CD4-positive, alpha-beta T cell treated with Interleukin-2 at 100 ng/mL for 4 hours (primary cell): Measurements from ENCODE around the gene TULP4.
A peak's percentile ranks its signal among the peaks of the same experiment; 100 is the strongest.

ENCODE experiments used
- DNase-seq: peaks from one replicate; pipeline ENCODE4 v3.0.0-alpha.2; 2020; ENCODE audit warnings: low spot score

TULP4 gene

GRCh38 chr6:158358450-158359077 lies 46.3 kb downstream of the TULP4 start:
- DNase-seq = no peak

DNA sequence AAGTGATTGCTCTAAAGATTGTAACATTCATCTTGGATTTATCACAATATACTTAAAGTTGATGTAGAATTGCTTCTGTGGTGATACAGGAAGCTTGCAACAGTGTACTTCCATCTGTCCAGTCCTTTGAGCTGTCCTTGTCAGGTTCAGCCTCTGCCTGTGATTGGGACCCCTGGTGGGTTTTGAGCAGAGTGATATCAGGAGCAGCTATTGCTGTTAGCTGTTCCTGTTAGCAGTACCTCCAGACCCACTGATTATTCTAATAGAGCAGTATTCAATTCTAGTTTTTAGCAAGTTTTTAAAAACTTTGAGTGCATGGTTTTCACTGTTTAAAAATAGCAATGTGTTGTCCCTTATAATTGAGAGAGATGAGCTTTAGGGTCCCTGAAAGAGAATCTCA lies 48.8 kb downstream of the TULP4 start:
- DNase-seq = no peak

DNA sequence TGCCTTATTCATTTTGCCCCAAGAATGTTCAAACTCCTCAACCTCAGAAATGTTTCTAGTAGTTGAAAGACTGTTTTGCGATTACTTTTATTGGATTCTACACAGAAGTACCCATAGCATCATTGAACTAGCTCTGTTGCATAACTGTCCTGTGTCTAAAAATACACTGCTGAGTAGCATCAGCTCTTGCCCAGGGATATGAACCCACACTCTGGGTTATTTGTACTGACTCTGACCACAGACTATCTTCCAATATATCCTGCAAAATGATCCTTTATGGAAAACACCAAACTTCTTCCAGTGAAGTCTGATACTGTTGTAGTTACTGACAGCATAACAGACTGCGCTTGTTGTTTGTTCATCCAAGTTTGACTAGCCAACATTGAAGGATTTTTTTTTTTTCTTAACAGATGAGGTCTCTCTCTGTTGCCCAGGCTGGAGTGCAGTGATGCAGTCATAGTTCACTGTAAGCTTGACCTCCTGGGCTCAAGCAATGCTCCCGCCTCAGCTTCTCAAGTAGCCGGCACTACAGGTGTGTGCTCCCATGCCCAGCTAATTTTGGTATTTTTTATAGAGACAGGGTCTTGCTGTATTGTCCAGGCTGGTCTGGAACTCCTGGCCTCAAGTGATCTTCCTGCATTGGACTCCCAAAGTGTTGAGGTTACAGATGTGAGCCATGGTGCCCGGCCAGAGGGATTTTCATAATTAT lies 49.9 kb downstream of the TULP4 start:
- DNase-seq = no peak

DNA sequence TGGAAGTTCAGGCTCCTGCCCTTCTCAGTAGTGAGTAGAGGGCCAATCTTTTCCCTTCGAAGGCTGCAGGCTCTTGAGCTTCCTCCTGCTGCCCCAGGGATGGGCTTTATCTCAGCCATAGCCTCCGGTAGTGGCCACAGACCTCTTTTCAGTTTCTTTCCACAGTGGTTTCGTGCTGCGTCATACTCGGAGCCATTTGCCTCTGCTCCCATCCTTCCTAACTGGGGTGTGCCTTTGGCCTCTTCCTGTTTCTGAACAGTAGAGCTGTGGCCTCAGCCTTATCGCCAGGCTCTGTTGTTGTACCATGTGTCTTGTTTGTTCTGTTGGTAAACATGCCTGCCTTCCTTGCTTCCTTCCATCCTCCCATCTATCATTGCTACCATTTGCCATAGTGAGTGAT lies 54.1 kb downstream of the TULP4 start:
- DNase-seq = no peak

GRCh38 chr6:158367816-158368215 lies 55.6 kb downstream of the TULP4 start:
- no peak for DNase-seq

DNA sequence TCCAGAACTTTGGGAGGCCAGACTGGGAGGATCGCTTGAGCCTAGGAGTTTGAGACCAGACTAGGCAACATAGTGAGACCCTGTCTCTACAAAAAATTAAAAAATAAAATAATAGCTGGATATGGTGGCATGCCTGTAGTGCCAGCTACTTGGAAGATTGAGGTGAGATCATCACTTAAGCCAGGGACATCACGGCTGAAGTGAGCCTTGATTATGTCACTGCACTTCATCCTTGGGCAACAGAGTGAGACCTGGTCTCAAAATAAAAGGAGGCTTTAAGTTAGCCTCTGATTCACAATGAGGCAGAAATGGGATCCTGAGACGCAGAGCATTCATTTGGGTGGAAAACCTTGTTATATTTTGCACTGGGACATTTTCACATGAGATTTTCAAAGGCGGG lies 57.0 kb downstream of the TULP4 start:
- no peak for DNase-seq

- DNase-seq = no peak
These were observed 58.5 kb downstream of the TULP4 start for GRCh38 chr6:158370805-158371204.

- no peak for DNase-seq
These were observed 59.0 kb downstream of the TULP4 start for GRCh38 chr6:158371261-158371660.

- DNase-seq = no peak
These were observed 60.3 kb downstream of the TULP4 start for GRCh38 chr6:158372574-158372973.

DNA sequence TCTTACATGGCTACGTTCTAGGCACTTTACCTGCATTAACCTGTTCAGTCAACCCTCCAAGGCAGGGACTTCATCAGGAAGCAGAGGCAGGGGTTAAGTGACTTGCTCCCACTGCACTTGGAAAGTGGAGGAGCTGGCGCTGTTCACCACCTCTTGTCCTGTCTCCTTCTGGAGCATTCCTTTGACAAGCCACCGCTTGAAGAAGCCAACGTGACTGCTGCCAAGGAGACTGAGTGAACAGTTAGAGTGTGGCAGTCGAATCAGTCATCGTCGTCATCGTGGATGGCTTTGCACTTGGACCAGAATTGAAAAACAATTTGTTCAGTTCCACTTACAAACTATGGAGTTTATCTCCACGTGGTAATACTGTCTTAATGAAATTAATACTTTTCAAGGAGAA lies 60.9 kb downstream of the TULP4 start:
- DNase-seq = no peak

GRCh38 chr6:158374020-158374419 lies 61.8 kb downstream of the TULP4 start:
- DNase-seq = no peak

- DNase-seq = no peak
These were observed 64.4 kb downstream of the TULP4 start for GRCh38 chr6:158376631-158377081.

- DNase-seq = no peak
These were observed 65.6 kb downstream of the TULP4 start for GRCh38 chr6:158377860-158378259.

DNA sequence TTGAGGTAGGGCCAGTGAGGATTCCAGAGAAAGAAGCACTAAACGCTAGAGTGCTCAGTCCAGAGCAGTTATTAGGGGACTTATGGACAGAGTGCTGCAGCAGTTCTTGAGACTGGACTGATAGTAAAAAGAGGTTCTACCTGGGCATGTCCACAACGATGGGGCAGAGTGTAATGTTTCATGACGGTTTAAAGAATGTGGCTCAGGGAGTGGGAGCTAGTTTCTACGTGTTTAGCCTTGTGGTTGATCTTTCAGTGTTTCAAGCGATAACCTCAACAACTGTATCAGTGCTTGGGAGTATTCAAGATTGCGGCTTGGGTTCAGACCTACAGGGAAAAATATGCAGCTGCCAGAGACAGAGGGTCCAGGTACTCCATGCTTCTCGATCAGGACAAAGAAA lies 67.1 kb downstream of the TULP4 start:
- DNase-seq = no peak

GRCh38 chr6:158381214-158381613 lies 68.9 kb downstream of the TULP4 start:
- DNase-seq = no peak

DNA sequence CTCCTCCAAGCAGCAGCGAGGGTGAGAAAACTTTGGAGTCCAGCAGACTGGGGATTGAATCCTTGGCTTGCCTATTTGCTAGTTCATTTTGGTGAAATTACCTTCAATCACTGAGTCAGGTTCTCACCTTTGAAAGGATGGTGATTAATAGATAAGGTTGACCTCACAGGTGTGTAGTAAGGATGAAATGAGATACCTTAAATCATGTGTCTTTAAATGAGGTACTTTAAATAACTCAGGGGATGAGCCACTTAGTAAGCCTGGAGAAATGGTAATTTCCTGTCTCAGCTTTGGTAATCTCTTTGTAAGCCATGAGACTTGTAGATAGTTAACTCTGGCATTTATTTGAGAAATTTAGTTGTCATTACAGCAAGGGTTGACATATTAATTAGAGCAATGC lies 70.2 kb downstream of the TULP4 start:
- no peak for DNase-seq

- DNase-seq = no peak
These were observed 70.8 kb downstream of the TULP4 start for GRCh38 chr6:158383057-158383456.

DNA sequence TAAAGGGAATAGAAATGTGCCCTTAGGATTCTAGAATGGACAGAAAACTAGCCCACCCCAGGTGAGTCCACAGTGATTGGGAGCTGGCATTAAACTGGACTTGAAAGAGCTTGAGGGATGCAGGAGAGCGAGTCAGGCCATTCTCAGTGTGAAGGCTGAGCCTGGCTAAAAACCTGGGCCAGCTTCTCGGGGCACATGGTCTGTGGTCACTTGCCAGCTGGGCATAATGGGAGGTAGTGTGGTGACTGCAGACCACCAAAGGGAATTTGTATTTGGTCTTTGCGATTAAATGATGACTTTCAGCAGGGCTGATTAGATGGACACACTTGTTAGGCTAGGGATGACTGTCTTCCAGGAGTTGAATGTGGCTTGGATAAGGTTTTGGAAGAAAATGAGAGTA lies 71.3 kb downstream of the TULP4 start:
- no peak for DNase-seq

DNA sequence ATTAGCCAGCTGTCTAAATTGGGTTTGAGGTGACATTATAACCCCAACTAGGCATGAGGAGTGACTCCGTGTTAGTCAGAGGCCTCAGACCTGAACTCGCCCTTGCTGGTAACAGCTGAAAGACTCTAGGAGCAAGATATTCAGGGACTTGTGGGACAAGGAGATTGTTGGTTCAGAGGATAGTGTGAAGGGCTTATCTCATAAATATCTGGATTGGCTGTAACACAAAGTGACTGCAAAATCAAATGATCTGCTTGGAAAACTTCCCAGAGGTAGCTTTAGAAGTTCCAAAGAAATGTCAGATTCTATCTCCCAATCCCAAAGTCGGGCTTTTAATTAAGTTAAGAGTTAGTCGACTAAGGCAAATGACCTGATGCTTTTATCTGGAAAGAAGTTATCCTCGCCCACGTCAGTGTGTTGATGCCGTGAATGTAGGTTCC lies 72.4 kb downstream of the TULP4 start:
- no peak for DNase-seq

- DNase-seq = peak; percentile 37
These were observed 74.8 kb downstream of the TULP4 start for GRCh38 chr6:158387036-158387435.

GRCh38 chr6:158387578-158387977 lies 75.3 kb downstream of the TULP4 start:
- DNase-seq = no peak

- no peak for DNase-seq
These were observed 76.5 kb downstream of the TULP4 start for GRCh38 chr6:158388727-158389126.

DNA sequence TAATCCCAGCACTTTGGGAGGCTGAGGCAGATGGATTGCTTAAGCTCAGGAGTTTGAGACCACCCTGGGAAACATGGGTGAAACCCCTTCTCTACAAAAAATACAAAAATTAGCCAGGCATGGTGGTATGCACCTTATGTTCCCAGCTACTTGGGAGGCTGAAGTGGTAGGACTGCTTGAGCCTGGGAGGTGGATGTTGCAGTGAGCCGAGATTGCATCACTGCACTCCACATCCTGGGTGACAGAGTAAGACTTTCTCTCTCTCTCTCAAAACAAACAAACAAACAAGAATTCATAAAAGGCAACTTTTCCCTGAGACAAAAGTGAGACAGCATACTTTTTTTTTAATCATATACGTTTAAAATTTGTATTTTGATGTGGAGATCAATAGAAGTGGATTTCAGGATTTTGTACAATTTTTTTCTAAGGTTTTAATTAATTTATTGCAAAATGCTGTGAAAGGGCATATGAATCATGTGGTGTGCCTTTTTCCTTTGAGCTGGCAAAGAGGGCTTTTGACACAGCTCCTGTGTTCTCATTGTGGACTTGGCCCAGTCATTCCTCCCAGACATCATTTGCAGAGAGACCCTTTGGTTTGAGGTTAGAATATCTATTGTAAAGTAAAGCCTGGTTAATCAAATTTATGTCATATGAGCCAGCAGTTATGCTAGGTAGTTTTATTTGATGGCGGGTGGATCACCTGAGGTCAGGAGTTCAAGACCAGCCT lies 77.1 kb downstream of the TULP4 start:
- no peak for DNase-seq
